Astrocyte (in vitro differentiated cells and primary cell): Measurements from ENCODE around the gene ARID4B. TPM values are rescaled to one million over a fixed set of nuclear protein-coding genes. Genes with fewer than 3 reads are reported as not detected.

Source experiments
- DNase-seq: peaks from one replicate; pipeline ENCODE4 v3.0.0-alpha.2; 2010; ENCODE audit warnings: low read depth
- FAIRE-seq: peaks from 2 replicates; lab custom pipeline; 2011; peaks lifted over from hg19 to GRCh38; lab: Jason Lieb, UNC
- H2AFZ ChIP-seq: 2 replicates; pipeline ENCODE4 v1.6.0; 2012; ENCODE audit warnings: low read depth, low read length, inconsistent platforms
- H3K27ac ChIP-seq: 2 replicates; pipeline ENCODE4 v1.5.1; 2011; ENCODE audit warnings: low read depth, low read length, inconsistent platforms
- H3K27me3 ChIP-seq: 2 replicates; pipeline ENCODE4 v1.6.0; 2011; ENCODE audit warnings: low read length, inconsistent platforms; ENCODE audit not compliant: insufficient read depth
- H3K36me3 ChIP-seq: 2 replicates; pipeline ENCODE4 v1.5.1; 2011; ENCODE audit warnings: low read length, inconsistent platforms; ENCODE audit not compliant: insufficient read depth
- H3K4me1 ChIP-seq: 2 replicates; pipeline ENCODE4 v1.5.1; 2011; ENCODE audit warnings: low read length, inconsistent platforms; ENCODE audit not compliant: insufficient read depth
- H3K4me2 ChIP-seq: 2 replicates; pipeline ENCODE4 v1.6.0; 2012; ENCODE audit warnings: low read length, inconsistent platforms
- H3K4me3 ChIP-seq: 2 replicates; pipeline ENCODE4 v1.5.1; 2011; ENCODE audit warnings: low read depth, mild to moderate bottlenecking, low read length, inconsistent platforms; ENCODE audit not compliant: insufficient read depth
- H3K79me2 ChIP-seq: 2 replicates; pipeline ENCODE4 v1.6.0; 2012; ENCODE audit warnings: mild to moderate bottlenecking, low read length, inconsistent platforms; ENCODE audit not compliant: insufficient read depth
- H3K9ac ChIP-seq: 2 replicates; pipeline ENCODE4 v1.6.0; 2012; ENCODE audit warnings: mild to moderate bottlenecking, low read length, inconsistent platforms
- H3K9me3 ChIP-seq: 2 replicates; pipeline ENCODE4 v1.5.1; 2012; ENCODE audit warnings: low read depth, mild to moderate bottlenecking, low read length, inconsistent platforms; ENCODE audit not compliant: insufficient read depth
- H4K20me1 ChIP-seq: 2 replicates; pipeline ENCODE4 v1.6.0; 2012; ENCODE audit warnings: low read length, inconsistent platforms; ENCODE audit not compliant: insufficient read depth
- H3K27ac Mint-ChIP-seq: one replicate; pipeline ENCODE4 v1.8.0; 2021; ENCODE audit warnings: mild to moderate bottlenecking, mixed read lengths; ENCODE audit not compliant: unreplicated experiment
- H3K27me3 Mint-ChIP-seq: one replicate; pipeline ENCODE4 v1.8.0; 2021; ENCODE audit warnings: low read depth, mixed read lengths; ENCODE audit not compliant: unreplicated experiment
- H3K36me3 Mint-ChIP-seq: one replicate; pipeline ENCODE4 v1.8.0; 2021; ENCODE audit warnings: low read depth, mixed read lengths; ENCODE audit not compliant: unreplicated experiment
- H3K4me1 Mint-ChIP-seq: one replicate; pipeline ENCODE4 v1.8.0; 2021; ENCODE audit warnings: low read depth, mixed read lengths; ENCODE audit not compliant: unreplicated experiment
- H3K4me3 Mint-ChIP-seq: one replicate; pipeline ENCODE4 v1.8.0; 2021; ENCODE audit warnings: mild to moderate bottlenecking, moderate library complexity, mixed read lengths; ENCODE audit not compliant: unreplicated experiment
- H3K9me3 Mint-ChIP-seq: one replicate; pipeline ENCODE4 v1.8.0; 2021; ENCODE audit warnings: mild to moderate bottlenecking, mixed read lengths; ENCODE audit not compliant: unreplicated experiment
- EZH2 ChIP-seq: IDR thresholded peaks from 2 replicates; pipeline ENCODE4 v1.6.1; 2012; ENCODE audit warnings: mild to moderate bottlenecking, low read length, inconsistent platforms; ENCODE audit not compliant: insufficient read depth
- total RNA-seq: library from RNA; stranded (reverse); gene quantifications from 2 replicates; pipeline ENCODE4 v1.2.1, GENCODE V29; 2021
- TF ChIP-seq, protein P1 (sequence below): IDR thresholded peaks from 2 replicates; pipeline ENCODE4 v1.5.1; 2011; ENCODE audit warnings: low read depth, mild to moderate bottlenecking, inconsistent platforms, low read length, moderate library complexity; ENCODE audit not compliant: insufficient read depth

The ARID4B gene
- total RNA-seq, 1 donor from 2014 or later: 38.6 TPM

DNA sequence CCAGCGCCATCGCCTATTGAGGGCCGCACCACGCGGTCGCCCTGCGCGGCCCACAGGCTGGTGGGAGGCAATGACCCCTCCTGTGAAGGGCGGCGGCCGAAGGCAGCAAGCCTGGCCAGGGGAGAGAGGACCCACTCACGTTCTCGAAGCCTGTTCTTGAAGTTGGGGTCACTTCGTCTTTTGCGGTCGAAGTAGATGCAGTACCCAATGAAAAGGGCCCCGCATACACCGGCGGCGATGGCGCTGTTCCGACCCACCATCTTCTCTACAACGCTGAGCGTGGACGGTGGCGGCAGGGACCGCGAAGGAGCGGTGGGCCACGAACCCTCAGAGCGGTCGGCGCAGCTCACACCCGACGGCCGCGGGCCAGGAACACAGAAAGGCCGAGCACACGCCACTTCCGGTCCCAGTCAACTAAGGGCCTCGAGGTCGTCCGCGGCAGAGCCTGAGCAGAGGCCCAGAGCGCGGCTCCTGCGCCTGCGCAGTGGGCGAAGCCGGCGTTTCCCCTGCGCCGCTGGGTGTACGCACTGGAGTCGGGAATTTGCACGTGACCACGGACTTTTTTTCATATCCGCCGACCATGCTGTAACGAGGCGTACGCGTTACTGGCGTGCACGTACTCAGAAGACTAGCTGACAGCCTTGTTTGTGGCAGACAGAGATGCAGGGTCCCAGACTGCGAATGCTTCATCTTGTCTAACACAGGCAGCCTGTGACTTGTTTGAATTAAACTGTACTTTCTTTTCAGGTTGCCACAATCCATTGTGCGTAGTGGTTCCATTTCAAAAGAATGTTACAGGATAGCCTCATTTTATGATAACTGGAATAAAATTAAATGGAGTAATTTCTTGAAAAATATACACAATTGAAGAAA lies 199.3 kb downstream of the ARID4B start, which contains the start of gene TOMM20:
Gene TOMM20, minus strand, starts transcription at position 382 of the 873 bp plus-strand sequence. Its CDS starts 122 bp downstream, at position 260.
- peak within 1 kb of the TSS; percentile 91 for H3K4me2 ChIP-seq
- peaks cover 14% of the 10 kb centered on the region for H3K4me1 Mint-ChIP-seq
- H3K27ac Mint-ChIP-seq: peak within 1 kb of the TSS; percentile 98
- FAIRE-seq (no peak), DNase-seq (peak; percentile 94)
- H4K20me1 ChIP-seq: peaks cover 43% of the 10 kb centered on the region
- H3K36me3 Mint-ChIP-seq: peaks cover 8% of the 10 kb centered on the region
- peaks cover 6% of the 10 kb centered on the region for H3K4me1 ChIP-seq
- H3K4me3 ChIP-seq: peak within 1 kb of the TSS; percentile 94
- H2AFZ ChIP-seq: peak within 1 kb of the TSS; percentile 84
- H3K79me2 ChIP-seq: peaks cover 53% of the 10 kb centered on the region
- no peak for TF ChIP-seq EZH2
- TF ChIP-seq, protein P1, sequence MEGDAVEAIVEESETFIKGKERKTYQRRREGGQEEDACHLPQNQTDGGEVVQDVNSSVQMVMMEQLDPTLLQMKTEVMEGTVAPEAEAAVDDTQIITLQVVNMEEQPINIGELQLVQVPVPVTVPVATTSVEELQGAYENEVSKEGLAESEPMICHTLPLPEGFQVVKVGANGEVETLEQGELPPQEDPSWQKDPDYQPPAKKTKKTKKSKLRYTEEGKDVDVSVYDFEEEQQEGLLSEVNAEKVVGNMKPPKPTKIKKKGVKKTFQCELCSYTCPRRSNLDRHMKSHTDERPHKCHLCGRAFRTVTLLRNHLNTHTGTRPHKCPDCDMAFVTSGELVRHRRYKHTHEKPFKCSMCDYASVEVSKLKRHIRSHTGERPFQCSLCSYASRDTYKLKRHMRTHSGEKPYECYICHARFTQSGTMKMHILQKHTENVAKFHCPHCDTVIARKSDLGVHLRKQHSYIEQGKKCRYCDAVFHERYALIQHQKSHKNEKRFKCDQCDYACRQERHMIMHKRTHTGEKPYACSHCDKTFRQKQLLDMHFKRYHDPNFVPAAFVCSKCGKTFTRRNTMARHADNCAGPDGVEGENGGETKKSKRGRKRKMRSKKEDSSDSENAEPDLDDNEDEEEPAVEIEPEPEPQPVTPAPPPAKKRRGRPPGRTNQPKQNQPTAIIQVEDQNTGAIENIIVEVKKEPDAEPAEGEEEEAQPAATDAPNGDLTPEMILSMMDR: no peak
- peak within 1 kb of the TSS; percentile 98 for H3K9ac ChIP-seq
- no peaks in the 10 kb centered on the region for H3K9me3 ChIP-seq
- peaks cover 17% of the 10 kb centered on the region for H3K36me3 ChIP-seq
- H3K27me3 ChIP-seq: no peaks in the 10 kb centered on the region
- H3K9me3 Mint-ChIP-seq: peaks cover 2% of the 10 kb centered on the region
- H3K4me3 Mint-ChIP-seq: peak within 1 kb of the TSS; percentile 98
- no peaks in the 10 kb centered on the region for H3K27me3 Mint-ChIP-seq
- peak within 1 kb of the TSS; percentile 93 for H3K27ac ChIP-seq

DNA sequence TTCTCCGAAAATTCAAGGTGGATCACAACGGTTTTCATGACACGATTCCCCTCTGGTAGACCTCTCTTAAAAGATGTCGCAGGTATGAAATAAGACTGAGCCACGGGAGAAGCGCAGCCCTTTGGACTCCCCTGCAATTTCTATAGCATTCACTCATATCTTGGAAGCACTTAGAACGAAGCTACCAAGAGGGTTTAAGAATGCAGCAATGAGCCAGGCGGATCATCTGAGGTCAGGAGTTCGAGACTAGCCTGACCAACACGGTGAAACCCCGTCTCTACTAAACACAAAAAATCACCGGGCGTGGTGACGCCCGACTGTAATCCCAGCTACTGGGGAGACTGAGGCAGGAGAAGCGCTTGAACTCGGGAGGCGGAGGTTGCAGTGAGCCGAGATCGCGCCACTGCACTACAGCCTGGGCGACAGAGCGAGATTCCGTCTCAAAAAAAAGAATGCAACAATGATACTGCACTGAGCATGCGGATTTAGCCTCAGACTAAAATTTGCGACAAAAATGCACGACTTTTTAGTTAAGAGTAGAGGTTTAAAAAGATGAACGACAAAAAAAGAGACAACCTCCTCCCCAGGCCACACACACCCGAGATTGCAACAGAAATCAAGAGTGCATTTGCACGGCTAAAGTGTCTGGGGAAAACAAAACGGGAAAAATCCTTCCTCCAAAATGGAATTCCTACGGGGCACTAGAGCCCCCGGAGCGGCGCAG lies 200.1 kb downstream of the ARID4B start:
- H3K4me1 ChIP-seq: peaks cover 6% of the 10 kb centered on the region
- peak overlapping the region; percentile 93 for H3K27ac ChIP-seq
- H3K4me2 ChIP-seq: peak overlapping the region; percentile 91
- no peaks in the 10 kb centered on the region for H3K9me3 ChIP-seq
- peaks cover 51% of the 10 kb centered on the region for H4K20me1 ChIP-seq
- DNase-seq: no peak
- Mint-ChIP-seq H3K36me3 (peaks cover 8% of the 10 kb centered on the region), H3K4me3 (peak overlapping the region; percentile 98), H3K27me3 (no peaks in the 10 kb centered on the region), H3K4me1 (peaks cover 17% of the 10 kb centered on the region), H3K27ac (peak overlapping the region; percentile 98), H3K9me3 (peaks cover 1% of the 10 kb centered on the region)
- H3K36me3 ChIP-seq: peaks cover 12% of the 10 kb centered on the region
- peak overlapping the region; percentile 81 for H2AFZ ChIP-seq
- H3K9ac ChIP-seq: peak overlapping the region; percentile 98
- FAIRE-seq: no peak
- peak overlapping the region; percentile 94 for H3K4me3 ChIP-seq
- no peak for TF ChIP-seq EZH2
- TF ChIP-seq, protein P1: no peak
- no peaks in the 10 kb centered on the region for H3K27me3 ChIP-seq
- peaks cover 61% of the 10 kb centered on the region for H3K79me2 ChIP-seq
